ENCODE data around the gene RPTOR.
A peak's percentile ranks its signal among the peaks of the same experiment; 100 is the strongest.

The RPTOR gene

DNA sequence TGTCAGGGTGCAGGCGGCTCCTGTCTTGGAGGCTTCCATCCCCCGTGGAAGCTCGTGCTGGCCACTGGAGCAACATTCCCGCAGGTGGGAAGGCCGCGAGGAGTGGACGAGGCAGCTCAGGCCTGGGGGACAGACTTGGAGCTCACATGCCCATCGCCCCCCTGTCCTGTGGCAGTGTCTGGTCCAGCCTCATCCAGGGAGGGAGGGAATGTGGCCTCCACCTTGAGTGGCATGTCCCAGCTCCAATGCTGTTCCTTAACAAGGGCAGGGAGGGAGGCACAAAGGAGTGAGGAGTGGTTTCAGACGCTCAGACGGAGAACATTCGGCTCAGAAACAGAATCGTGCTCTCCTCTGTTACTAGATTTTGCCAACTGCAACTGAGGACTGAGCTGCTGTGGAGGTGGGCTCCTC lies 287.6 kb downstream of the RPTOR start:
- ChIA-PET CTCF (interaction anchor here (1.1 to 1.4 kb wide), 2 partner anchors 138 to 227 kb away, joined by 3 to 4 read pairs; no protein-coding TSS in a partner anchor), POLR2A (interaction anchor here (1.4 kb wide), 1 partner anchor 24 kb away, joined by 7 read pairs; no protein-coding TSS in a partner anchor)
- TF ChIP-seq, protein P1, sequence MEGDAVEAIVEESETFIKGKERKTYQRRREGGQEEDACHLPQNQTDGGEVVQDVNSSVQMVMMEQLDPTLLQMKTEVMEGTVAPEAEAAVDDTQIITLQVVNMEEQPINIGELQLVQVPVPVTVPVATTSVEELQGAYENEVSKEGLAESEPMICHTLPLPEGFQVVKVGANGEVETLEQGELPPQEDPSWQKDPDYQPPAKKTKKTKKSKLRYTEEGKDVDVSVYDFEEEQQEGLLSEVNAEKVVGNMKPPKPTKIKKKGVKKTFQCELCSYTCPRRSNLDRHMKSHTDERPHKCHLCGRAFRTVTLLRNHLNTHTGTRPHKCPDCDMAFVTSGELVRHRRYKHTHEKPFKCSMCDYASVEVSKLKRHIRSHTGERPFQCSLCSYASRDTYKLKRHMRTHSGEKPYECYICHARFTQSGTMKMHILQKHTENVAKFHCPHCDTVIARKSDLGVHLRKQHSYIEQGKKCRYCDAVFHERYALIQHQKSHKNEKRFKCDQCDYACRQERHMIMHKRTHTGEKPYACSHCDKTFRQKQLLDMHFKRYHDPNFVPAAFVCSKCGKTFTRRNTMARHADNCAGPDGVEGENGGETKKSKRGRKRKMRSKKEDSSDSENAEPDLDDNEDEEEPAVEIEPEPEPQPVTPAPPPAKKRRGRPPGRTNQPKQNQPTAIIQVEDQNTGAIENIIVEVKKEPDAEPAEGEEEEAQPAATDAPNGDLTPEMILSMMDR (IDR thresholded peaks at IDR 0.05; ENCODE audit: control extremely low read depth, extremely low read depth, low read depth, missing control alignments), result no peak
- DNase-seq (ENCODE audit: extremely low spot score), result no peak

DNA sequence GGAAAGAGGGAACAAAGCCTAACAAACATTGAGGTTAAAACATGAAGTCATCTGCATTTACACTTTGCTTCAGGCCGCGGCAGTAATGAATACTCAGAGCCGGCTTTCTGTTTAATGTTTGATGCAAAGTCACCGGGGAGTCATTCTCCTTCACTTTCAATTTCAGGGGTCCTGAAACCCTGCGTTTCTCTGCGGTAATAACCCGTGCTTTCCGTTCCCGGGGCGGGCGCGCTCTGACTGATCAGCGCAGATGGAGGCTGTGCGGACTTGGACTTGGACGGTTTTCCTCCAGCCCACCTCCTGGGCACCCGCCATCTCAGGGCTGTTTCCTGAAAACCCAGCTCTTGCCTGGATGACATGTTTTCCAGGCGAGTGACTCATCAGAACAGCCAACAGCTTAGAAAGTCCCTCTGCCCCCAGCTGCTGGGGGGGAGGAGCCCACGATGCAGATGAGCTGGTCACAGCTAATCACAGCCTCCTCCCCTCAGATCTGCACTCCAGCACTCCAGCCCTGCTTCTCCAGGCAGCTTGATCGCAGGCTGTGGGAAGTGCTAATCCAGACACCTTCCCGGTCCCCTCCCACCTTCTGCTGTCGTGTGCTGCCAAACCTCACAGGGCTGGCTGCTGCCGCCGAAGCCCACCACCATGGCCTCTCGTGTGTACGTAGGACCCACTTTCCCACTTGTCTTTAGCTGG lies 288.4 kb downstream of the RPTOR start:
- TF ChIP-seq, protein P1 (IDR thresholded peaks at IDR 0.05; ENCODE audit: control extremely low read depth, extremely low read depth, low read depth, missing control alignments), result no peak
- ChIA-PET CTCF (interaction anchor here (0.9 to 1.6 kb wide), 8 partner anchors 10 to 378 kb away, joined by 3 to 4 read pairs (median 3); no protein-coding TSS in a partner anchor), POLR2A (interaction anchor here (0.9 to 1.4 kb wide), 2 partner anchors 12 to 23 kb away, joined by 3 to 7 read pairs; no protein-coding TSS in a partner anchor)
- DNase-seq (ENCODE audit: extremely low spot score), result peak; percentile 92

DNA sequence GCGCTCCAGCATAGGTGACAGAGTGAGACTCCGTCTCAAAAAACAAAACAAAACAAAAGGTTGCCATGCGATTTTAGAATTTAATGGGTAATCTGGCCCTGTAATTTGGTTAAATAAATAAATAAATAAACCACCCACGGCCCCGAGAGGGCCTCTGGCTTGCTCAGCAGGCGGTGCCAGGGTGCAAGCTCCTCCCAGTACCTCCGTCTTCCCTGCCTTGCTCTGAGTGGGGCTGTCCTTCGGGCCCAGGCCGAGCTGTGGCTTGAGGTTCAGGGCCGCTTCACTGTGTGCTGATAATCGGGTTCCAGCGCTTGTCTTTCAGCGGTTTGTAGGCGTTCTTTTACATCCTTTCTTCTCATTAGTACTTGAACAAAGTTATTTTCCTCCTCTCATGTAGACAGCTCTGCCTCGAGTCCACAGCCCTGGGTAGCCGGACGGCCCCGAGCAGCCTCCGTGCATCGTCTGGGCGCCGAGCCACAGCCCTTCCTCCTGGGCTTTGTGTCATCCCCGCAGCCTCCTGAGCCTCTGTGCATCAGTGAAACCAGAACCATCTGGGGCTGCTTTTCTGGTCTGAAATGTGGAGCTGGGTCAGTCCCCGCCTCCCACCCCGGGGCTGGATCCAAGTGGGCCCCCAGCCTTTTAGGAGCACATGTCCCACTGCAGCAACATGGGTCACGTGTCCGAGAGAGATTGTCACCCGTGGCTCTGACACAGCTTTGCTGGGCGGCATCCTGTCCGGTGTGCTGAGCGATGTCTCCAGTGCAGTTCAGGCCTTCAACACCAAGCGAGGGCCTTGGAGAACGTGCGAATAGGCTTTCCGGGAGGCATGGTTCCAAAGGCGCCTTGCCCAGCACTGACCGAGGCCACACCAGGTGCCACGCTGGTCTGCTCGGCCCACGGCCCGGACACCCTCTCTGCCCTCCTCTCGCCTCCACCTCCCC lies 289.6 kb downstream of the RPTOR start:
- POLR2A ChIA-PET, result no interaction called here
- no peak for DNase-seq (ENCODE audit: extremely low spot score)
- CTCF ChIA-PET, result interaction anchor here (0.9 to 1.6 kb wide), 5 partner anchors 18 to 380 kb away, joined by 3 to 4 read pairs (median 3); no protein-coding TSS in a partner anchor
- TF ChIP-seq, protein P1 (IDR thresholded peaks at IDR 0.05; ENCODE audit: control extremely low read depth, extremely low read depth, low read depth, missing control alignments), result no peak

DNA sequence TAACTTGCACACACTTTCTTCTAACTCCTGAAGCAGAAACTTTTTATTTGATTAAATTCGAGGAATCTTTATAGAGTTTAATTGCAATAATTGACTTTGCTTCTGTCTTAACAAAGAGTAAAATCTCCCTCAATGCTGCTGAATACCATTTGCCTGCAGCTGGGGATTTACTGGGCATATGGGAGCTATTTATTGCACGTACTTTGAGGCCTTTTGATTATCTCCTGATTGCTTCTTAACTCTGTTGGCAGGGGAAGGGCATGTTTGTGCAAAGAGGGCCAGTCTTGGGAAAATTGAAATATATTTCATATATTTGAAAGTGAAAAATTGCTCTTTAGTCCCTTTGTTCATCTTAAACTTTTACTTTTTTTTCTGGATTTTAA lies 290.2 kb downstream of the RPTOR start:
- TF ChIP-seq, protein P1 (IDR thresholded peaks at IDR 0.05; ENCODE audit: control extremely low read depth, extremely low read depth, low read depth, missing control alignments), result no peak
- ChIA-PET POLR2A (no interaction called here), CTCF (no interaction called here)
- no peak for DNase-seq (ENCODE audit: extremely low spot score)

DNA sequence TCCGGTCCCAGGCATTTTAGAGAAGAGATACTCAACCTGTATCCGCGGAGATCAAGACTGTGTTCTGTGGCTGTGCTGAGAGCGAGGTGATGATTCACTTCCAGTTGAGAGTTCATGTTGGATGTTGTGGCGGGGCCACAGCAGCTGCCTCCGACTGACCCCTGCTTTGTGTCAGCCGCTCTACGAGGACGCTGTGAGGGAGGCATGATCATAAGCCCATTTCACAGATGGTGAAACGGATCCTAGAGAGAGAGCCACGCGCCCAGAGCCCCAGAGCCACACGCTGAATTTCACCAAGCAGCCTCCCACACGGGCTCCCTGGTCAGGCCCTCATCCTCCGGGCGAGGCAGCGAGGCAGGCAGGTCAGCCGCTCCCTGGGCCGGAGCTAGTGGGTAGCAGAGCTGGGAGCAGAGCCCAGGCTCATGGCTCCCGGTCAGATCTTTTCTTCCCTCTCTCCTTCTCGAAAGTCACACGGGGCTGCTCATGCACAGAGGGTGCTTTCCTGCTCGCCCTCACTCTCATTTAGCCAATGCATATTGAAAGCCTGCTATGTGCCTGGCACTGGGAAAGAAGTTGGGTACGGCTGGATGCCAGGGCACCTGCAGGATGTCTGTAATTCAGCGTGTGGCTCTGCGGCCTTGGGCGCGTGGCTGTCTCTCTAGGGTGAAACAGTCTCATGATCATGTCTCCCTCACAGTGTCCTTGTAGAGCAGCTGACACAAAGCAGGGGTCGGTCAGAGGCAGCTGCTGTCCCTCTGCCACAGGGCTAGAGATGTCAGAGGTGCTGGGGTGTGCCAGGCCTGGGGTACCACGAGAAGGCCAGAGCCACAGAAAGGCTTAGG lies 291.4 kb downstream of the RPTOR start:
- CTCF ChIA-PET, result no interaction called here
- POLR2A ChIA-PET, result no interaction called here
- TF ChIP-seq, protein P1 (IDR thresholded peaks at IDR 0.05; ENCODE audit: control extremely low read depth, extremely low read depth, low read depth, missing control alignments), result no peak
- no peak for DNase-seq (ENCODE audit: extremely low spot score)

DNA sequence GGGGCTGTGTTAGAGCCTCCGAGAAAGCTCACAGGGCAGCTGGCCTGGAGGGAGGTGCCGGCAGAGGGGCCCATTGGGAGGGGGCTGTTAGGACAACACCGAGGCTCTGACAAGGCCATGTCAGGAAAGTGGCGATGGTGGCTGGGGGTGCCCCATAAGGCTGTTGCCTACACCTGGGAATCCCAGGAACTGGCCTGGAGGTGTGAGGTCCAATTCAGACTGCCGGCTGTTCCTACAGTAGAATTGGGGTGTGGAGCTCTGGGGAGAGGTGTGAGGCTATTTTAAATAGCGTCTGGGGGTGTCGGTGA lies 292.0 kb downstream of the RPTOR start:
- DNase-seq (ENCODE audit: extremely low spot score), result no peak
- ChIA-PET POLR2A (no interaction called here), CTCF (no interaction called here)
- TF ChIP-seq, protein P1 (IDR thresholded peaks at IDR 0.05; ENCODE audit: control extremely low read depth, extremely low read depth, low read depth, missing control alignments), result no peak

Measured in GM10248 (cell line).